Measurements from ENCODE around the gene MICU1. TPM values are rescaled to one million over a fixed set of nuclear protein-coding genes. Genes with fewer than 3 reads are reported as not detected.
"Not testable (repeated sequence)": the region's sequence is repeated elsewhere in the genome, so short reads cannot be mapped to it uniquely, and the experiment has no call there.

The MICU1 gene
- total RNA-seq, 1 experiment from 2014 or later, result 89.4 TPM

DNA sequence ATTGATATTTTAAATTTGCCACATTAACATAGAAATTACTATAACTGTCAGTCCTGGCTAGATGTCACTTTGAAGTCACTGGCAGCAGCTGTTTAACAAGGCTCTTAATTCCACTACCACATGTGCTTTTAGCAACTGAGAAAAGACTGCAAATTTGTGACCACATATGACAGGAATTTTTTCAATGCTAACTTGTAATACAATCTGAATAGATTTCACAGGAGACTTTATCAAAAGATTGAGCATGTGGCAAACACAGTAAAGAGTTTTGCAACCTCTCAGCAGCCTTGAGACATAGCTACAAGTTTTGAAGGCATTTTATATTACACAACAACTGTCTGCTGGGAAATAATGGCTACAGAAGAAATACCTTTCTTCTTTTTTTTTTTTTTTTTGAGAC lies 73.0 kb downstream of the MICU1 start:
- CTCF ChIA-PET, result interaction anchor here (0.6 to 0.7 kb wide), 2 partner anchors 208 to 526 kb away, joined by 3 to 8 read pairs; no protein-coding TSS in a partner anchor
- no peak for DNase-seq
- Mint-ChIP-seq H3K4me1 (ENCODE audit: low read depth, unreplicated experiment) (no peaks in the 10 kb centered on the region), H3K36me3 (ENCODE audit: insufficient read depth, unreplicated experiment) (peaks cover 8% of the 10 kb centered on the region), H3K27me3 (ENCODE audit: unreplicated experiment) (no peaks in the 10 kb centered on the region), H3K4me3 (ENCODE audit: low read depth, unreplicated experiment) (no peak overlapping the region), H3K27ac (ENCODE audit: unreplicated experiment) (no peak overlapping the region), H3K9me3 (ENCODE audit: low read depth, unreplicated experiment) (no peaks in the 10 kb centered on the region)
- TF ChIP-seq, protein P1, sequence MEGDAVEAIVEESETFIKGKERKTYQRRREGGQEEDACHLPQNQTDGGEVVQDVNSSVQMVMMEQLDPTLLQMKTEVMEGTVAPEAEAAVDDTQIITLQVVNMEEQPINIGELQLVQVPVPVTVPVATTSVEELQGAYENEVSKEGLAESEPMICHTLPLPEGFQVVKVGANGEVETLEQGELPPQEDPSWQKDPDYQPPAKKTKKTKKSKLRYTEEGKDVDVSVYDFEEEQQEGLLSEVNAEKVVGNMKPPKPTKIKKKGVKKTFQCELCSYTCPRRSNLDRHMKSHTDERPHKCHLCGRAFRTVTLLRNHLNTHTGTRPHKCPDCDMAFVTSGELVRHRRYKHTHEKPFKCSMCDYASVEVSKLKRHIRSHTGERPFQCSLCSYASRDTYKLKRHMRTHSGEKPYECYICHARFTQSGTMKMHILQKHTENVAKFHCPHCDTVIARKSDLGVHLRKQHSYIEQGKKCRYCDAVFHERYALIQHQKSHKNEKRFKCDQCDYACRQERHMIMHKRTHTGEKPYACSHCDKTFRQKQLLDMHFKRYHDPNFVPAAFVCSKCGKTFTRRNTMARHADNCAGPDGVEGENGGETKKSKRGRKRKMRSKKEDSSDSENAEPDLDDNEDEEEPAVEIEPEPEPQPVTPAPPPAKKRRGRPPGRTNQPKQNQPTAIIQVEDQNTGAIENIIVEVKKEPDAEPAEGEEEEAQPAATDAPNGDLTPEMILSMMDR (IDR thresholded peaks at IDR 0.05; ENCODE audit: unreplicated experiment), result no peak
- intact Hi-C loops (cut with micrococcal nuclease; ENCODE audit: unreplicated experiment), result no loop called here
- BruUV-seq (replicated peaks), result no TSS peak

GRCh38 chr10:72550239-72550638 lies 75.6 kb downstream of the MICU1 start:
- H3K27me3 Mint-ChIP-seq (ENCODE audit: unreplicated experiment), result no peaks in the 10 kb centered on the region
- H3K4me3 Mint-ChIP-seq (ENCODE audit: low read depth, unreplicated experiment), result no peak overlapping the region

DNA sequence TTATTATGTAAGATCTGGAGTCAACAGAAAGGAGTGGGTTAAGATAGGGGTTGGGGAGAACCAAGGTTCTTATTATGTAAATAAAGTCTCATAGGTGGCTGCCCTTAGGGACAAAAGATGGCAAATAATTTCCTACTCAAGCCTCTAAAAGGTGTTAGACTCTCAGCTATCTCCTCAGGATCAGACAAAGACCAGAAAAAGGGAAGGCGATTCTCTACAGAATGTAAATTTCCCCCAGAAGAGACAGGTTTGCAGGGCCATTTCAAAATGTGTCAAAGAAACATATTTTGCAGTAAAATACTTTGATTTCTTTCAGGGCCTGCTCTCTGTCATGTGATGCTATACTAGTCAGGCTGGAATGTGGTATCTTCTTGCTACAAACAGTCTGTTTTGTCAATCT lies 80.3 kb downstream of the MICU1 start:
- TF ChIP-seq, protein P1 (IDR thresholded peaks at IDR 0.05; ENCODE audit: unreplicated experiment), result no peak
- Mint-ChIP-seq H3K27me3 (ENCODE audit: unreplicated experiment) (no peaks in the 10 kb centered on the region), H3K4me3 (ENCODE audit: low read depth, unreplicated experiment) (no peak overlapping the region), H3K27ac (ENCODE audit: unreplicated experiment) (no peak overlapping the region), H3K9me3 (ENCODE audit: low read depth, unreplicated experiment) (peaks cover 2% of the 10 kb centered on the region), H3K4me1 (ENCODE audit: low read depth, unreplicated experiment) (peaks cover 10% of the 10 kb centered on the region), H3K36me3 (ENCODE audit: insufficient read depth, unreplicated experiment) (peaks cover 16% of the 10 kb centered on the region)
- intact Hi-C loops (cut with micrococcal nuclease; ENCODE audit: unreplicated experiment), result no loop called here
- CTCF ChIA-PET, result no interaction called here
- BruUV-seq (replicated peaks), result no TSS peak
- DNase-seq, result no peak

More at GRCh38 chr10:72550239-72550638, 75.6 kb downstream of the MICU1 start:
- Mint-ChIP-seq H3K27ac (ENCODE audit: unreplicated experiment) (no peak overlapping the region), H3K4me1 (ENCODE audit: low read depth, unreplicated experiment) (no peaks in the 10 kb centered on the region), H3K9me3 (ENCODE audit: low read depth, unreplicated experiment) (no peaks in the 10 kb centered on the region), H3K36me3 (ENCODE audit: insufficient read depth, unreplicated experiment) (peaks cover 8% of the 10 kb centered on the region)
- intact Hi-C loops (cut with micrococcal nuclease; ENCODE audit: unreplicated experiment), result no loop called here
- CTCF ChIA-PET, result no interaction called here
- TF ChIP-seq, protein P1 (IDR thresholded peaks at IDR 0.05; ENCODE audit: unreplicated experiment), result no peak
- no TSS peak for BruUV-seq (replicated peaks)
- DNase-seq, result no peak

DNA sequence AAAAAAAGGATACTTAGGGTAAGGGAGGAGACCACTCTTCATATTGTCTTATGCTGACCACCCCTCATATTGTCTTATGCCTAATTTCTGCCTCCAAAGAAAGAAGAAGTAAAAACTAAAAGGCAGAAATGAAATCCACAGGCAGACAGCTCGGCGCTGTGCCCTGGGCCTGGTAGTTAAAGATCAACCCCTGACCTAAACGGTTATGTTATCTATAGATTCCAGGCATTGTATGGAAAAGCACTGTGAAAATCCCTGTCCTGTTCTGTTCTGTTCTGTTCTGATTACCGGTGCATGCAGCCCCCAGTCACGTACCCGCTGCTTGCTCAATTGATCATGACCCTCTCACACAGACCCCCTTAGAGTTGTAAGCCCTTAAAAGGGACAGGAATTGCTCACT lies 82.0 kb downstream of the MICU1 start:
- BruUV-seq (replicated peaks); H3K4me3 Mint-ChIP-seq (ENCODE audit: low read depth, unreplicated experiment); H3K36me3 Mint-ChIP-seq (ENCODE audit: insufficient read depth, unreplicated experiment); H3K27ac Mint-ChIP-seq (ENCODE audit: unreplicated experiment); H3K9me3 Mint-ChIP-seq (ENCODE audit: low read depth, unreplicated experiment); intact Hi-C loops (cut with micrococcal nuclease; ENCODE audit: unreplicated experiment); DNase-seq; H3K27me3 Mint-ChIP-seq (ENCODE audit: unreplicated experiment): not testable (repeated sequence)
- CTCF ChIA-PET, result interaction anchor here (1.2 kb wide), 1 partner anchor 16 kb away, joined by 3 read pairs; no protein-coding TSS in a partner anchor
- peaks cover 20% of the 10 kb centered on the region for H3K4me1 Mint-ChIP-seq (ENCODE audit: low read depth, unreplicated experiment)

- CTCF ChIA-PET, result no interaction called here
- peaks cover 28% of the 10 kb centered on the region for H3K4me1 Mint-ChIP-seq (ENCODE audit: low read depth, unreplicated experiment)
- BruUV-seq (replicated peaks), result no TSS peak
- peaks cover 2% of the 10 kb centered on the region for H3K9me3 Mint-ChIP-seq (ENCODE audit: low read depth, unreplicated experiment)
- H3K27me3 Mint-ChIP-seq (ENCODE audit: unreplicated experiment), result no peaks in the 10 kb centered on the region
- TF ChIP-seq, protein P1 (IDR thresholded peaks at IDR 0.05; ENCODE audit: unreplicated experiment), result no peak
- H3K36me3 Mint-ChIP-seq (ENCODE audit: insufficient read depth, unreplicated experiment), result peaks cover 8% of the 10 kb centered on the region
- no peak for DNase-seq
- H3K27ac Mint-ChIP-seq (ENCODE audit: unreplicated experiment), result no peak overlapping the region
- no peak overlapping the region for H3K4me3 Mint-ChIP-seq (ENCODE audit: low read depth, unreplicated experiment)
- intact Hi-C loops (cut with micrococcal nuclease; ENCODE audit: unreplicated experiment), result no loop called here
Observed at GRCh38 chr10:72542396-72542815, 83.5 kb downstream of the MICU1 start.

All from Calu3 (cell line).